HK-2 (cell line): ENCODE data around the gene MED31.
"Not testable (repeated sequence)": the region's sequence is repeated elsewhere in the genome, so short reads cannot be mapped to it uniquely, and the experiment has no call there.

Experiments used
- DNase-seq: peaks from one replicate; pipeline ENCODE4 v3.0.0-alpha.2; 2018; ENCODE audit not compliant: unreplicated experiment

MED31 gene

DNA sequence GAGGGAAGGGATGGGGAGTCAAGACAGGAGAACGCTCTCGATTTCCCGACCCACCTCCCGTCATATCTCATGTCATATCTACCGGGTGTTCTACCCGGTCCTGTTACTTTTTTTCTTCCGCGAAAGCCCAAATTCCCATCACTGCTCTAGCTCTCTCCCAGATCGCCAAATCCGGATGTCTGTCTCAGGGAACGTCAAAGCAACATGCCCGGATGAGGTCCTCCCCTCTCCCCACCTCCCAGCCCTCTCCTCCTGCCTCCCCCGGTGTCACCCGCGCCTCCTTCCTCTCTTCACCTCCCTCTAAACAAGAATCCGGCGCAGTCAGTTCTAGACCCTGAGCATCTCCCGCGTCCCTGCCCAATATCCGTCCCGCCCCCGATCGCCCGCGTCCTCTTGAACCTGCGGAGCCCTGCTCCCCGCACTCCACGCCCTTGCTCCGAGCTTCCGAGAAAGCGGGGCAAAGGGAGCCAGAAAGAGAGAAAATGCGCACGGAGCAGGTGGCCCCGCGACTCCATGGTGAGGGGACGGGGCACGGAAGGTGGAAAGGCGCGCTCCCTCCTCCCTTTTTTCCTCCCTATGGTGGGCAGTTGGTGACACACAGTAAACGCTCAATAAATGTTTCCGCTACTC is 4.4 kb upstream of the MED31 start:
- not testable (repeated sequence) for DNase-seq

- peak; percentile 55 for DNase-seq
These were observed 3.7 kb upstream of the MED31 start for GRCh38 chr17:6654841-6655731.

DNA sequence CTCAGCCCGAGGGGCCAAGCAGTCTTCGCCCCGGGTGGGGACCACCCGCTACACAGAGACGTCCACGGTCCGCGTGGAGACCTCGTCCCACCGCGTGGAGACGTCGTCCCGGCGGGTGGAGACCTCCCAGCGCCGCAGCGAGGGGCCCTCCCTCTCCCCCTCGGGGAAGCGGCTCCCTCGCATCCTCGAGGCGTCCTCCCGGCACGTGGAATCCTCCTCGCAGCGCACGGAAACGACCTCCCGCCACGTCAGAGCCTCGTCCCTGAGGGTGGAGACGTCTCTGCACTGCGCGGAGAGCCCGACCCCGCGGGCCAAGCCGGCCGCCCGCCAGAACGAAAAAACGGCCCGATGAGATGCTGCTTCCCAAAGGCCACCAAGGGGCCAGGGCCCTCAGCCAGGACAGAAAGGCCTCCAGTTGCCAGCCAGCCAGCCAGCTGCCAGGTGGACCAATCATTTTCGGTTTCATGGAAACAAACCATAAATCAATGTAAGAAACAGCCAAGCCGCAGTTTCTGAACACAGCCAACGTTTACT is 581 bp upstream of the MED31 start:
- peak; percentile 68 for DNase-seq

DNA sequence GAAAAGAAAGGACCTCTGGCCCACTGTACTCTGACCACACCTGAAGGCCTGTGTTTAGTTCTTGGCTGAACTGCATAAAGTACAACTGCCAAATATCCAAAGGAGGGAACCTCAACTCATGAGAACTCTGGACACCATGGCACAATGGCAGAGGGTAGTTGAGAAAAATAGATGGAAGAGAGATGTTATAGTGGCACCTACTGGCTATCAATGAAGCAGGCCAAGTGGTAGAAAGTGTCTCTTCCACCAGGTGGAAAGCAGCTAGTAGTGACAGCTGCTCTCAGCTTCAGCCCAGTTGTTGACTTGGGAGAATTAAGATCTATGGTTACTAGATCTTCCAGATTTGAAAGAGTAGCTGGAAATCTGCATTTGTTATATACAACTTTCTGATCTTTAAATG is 3.2 kb downstream of the MED31 start:
- no peak for DNase-seq

DNA sequence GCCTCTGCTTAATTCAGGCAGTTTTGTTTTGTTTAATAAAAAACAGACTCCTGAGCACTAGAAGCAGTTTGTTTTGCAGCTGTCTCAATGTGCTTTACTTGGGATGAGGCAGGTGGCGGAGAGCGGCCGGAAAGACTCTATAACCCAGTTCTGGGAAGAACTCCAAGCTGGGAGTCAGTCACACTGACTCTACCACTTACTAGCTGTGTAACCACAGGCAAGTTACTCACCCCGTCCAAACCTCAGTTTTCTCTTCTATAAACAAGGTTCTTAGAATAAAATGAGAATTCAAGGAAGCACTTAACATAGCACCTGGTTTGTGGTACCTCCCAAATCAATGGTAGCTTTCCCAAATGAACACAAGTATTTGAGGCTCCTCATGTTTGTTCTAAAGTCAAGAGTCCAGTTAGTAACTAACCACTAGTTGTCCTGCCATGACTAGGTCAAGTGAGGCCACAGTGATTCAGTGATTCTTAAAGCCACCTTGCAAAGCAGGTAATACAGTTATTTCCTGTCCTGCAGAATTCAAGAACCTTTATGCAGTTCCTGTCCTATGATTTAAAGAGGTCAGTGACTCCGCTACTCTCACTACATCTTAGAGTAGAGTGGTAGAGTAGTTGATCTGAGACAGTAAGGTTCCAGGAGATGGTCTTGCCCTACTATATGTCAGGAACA is 7.8 kb downstream of the MED31 start:
- no peak for DNase-seq

GRCh38 chr17:6642592-6642991 is 8.8 kb downstream of the MED31 start:
- no peak for DNase-seq

DNA sequence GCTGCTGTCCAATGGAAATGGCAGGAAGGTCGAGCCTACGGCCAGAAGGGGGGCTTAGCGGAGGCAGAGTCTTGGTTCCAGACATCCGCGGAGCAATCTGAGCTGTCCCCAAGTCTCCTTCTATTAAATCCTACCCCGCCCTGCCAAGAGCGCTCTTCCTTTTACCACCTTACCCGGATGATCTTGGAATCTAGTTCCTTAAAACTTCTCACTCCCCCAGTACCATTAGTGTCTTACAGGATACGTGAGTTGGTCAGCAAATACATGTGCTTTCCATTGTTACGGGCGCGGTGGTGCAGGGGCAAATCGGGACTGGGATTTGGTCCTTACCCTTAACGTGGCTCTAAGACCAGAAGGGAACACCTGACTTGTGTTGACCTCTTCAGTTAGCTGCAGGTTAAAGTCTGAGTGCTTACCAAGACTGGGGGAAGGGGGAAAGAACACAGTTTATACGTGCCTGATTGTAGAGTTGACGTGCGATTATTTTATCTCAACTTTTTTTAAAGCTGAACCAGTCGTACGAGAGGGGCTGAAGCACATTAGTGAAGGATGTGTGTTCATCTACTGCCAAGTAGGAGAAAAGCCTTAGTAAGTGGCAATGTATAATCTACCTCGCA is 10.1 kb downstream of the MED31 start:
- DNase-seq, result peak; percentile 44

DNA sequence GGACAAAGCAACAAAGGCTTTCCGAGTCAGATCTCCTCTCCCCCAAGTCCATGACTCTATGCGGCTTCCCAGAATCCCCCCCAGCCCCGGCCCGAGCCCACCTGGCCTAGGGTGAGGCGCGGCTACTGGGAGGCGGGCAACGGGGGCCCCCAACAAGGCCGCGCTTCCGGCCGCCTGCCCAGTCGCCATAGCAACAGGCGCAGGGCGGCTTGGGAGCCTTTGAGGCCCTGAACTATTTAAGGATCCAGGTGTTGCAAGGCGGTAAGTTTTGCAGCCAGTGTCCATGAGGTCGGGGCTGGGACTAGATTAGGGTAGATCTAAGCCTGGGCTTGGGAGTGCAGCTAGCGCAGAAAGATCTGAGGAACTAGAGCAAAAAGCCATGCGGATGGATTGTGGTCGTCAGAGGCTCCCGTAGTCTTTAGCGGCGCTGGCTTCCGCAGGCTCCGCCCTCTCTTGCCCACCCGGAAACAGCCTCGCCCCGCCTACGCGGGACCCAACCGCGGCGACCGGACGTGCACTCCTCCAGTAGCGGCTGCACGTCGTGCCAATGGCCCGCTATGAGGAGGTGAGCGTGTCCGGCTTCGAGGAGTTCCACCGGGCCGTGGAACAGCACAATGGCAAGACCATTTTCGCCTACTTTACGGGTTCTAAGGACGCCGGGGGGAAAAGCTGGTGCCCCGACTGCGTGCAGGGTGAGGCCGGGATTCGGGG is 10.7 kb downstream of the MED31 start, which contains the start of the genes KIAA0753 and TXNDC17:
Gene KIAA0753, minus strand, starts transcription at position 176 of the 711 bp plus-strand sequence. CDS start 5,608 bp downstream, outside the sequence.
Gene TXNDC17, plus strand, starts transcription at position 525 of the 711 bp plus-strand sequence. Its CDS starts 23 bp downstream, at position 548.
- DNase-seq, result peak; percentile 96

- peak; percentile 58 for DNase-seq
These were observed 11.5 kb downstream of the MED31 start for GRCh38 chr17:6639586-6640535.

DNA sequence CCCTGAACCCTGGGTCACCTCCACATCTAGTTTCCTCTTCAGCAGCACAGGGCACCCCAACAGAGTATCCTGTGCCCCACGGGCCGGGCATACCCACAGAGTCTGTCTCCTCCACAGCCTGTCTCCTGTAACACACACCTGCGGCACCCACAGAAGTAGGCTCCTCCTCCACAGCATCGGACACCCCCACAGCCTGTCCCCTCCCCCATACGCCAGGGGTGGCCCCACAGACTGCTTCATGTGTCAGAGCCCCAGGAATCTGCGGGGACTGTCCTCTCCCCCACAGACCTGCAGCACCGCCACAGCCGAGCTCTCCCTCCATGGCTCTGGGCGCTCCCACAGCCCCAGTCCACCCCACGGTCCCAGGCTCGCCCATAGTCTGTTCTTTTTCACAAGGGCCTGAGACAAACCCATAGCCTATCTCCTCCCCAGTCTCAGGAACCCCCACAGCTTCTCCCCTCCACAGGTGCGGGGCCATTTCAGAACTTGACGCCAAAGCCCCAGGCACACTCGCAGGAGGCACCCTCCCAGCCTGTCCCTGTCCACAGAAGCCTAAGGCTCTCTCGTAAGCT is 12.3 kb downstream of the MED31 start:
- no peak for DNase-seq

- DNase-seq, result no peak
These were observed 13.1 kb downstream of the MED31 start for GRCh38 chr17:6638046-6638908.

DNA sequence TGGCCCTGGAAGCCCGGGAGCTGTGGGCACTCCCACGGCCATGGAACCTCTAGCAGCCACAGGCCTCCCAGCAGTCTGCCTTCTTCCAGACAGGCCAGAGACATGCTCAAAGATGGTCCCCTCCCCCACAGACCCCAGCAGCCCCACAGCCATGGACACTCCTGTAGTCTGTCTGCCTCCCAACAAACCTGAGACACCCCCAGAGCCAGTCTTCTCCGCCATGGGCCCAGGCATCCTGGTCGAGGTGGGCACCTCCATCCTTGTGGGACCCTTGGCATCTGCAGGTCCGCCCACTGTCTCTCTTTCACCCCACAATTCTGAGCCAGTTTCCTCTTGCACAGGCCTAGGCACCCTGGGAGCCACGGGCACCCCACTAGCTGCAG is 14.0 kb downstream of the MED31 start:
- no peak for DNase-seq

- no peak for DNase-seq
These were observed 14.6 kb downstream of the MED31 start for GRCh38 chr17:6636616-6637457.

- DNase-seq, result no peak
These were observed 15.3 kb downstream of the MED31 start for GRCh38 chr17:6636105-6636504.

GRCh38 chr17:6633263-6633662 is 18.1 kb downstream of the MED31 start:
- DNase-seq, result no peak

GRCh38 chr17:6632530-6632929 is 18.9 kb downstream of the MED31 start:
- DNase-seq, result no peak

- DNase-seq, result no peak
These were observed 21.0 kb downstream of the MED31 start for GRCh38 chr17:6630390-6630789.

- no peak for DNase-seq
These were observed 24.4 kb downstream of the MED31 start for GRCh38 chr17:6627019-6627418.
